Psoas muscle (tissue), 8 donors: ENCODE measurements around the gene CCDC157. TPM values are rescaled to one million over a fixed set of nuclear protein-coding genes. Genes with fewer than 3 reads are reported as not detected.
A peak's percentile ranks its signal among the peaks of the same experiment; 100 is the strongest.

Experiments
- ATAC-seq, 4 donors: fragments of 200-7000 bp; cut with Tn5 transposase; one replicate each; pipeline ENCODE4 v1.9.1; 2020; ENCODE audit warnings: moderate library complexity in 3 of 4, mild to moderate bottlenecking in 2 of 4
- DNase-seq, 2 donors: peaks; one replicate each; pipeline ENCODE4 v3.0.0-alpha.2; 2020
- H3K27ac ChIP-seq: fragments of 200-600 bp; one replicate; pipeline ENCODE4 v1.8.0; 2022
- H3K27me3 ChIP-seq, 3 donors: fragments of 200-600 bp in 1 of 3; one replicate each; pipeline versions ENCODE4 v1.6.1 to v1.8.0; 2013 to 2022; ENCODE audit warnings: low read length in 2 of 3, mild to moderate bottlenecking in 2 of 3, moderate library complexity in 1 of 3; ENCODE audit not compliant: insufficient read depth in 3 of 3
- H3K36me3 ChIP-seq, 2 donors: fragments of 200-600 bp in 1 of 2; one replicate each; pipeline versions ENCODE4 v1.6.1 to v1.8.0; 2013 to 2022; ENCODE audit warnings: low read depth in 1 of 2, mild to moderate bottlenecking in 1 of 2, moderate library complexity in 1 of 2; ENCODE audit not compliant: insufficient read depth in 1 of 2
- H3K4me1 ChIP-seq: fragments of 200-600 bp; one replicate; pipeline ENCODE4 v1.8.0; 2022
- H3K4me3 ChIP-seq: fragments of 200-600 bp; one replicate; pipeline ENCODE4 v1.8.0; 2022; ENCODE audit warnings: mild to moderate bottlenecking
- H3K9me3 ChIP-seq: fragments of 200-600 bp; one replicate; pipeline ENCODE4 v1.8.0; 2022
- WGBS, 3 donors: extraction: QIAGEN DNeasy Blood & Tissue Kit; methylation state at CpG; one replicate each; pipeline versions ENCODE4 v1.1.6 to v1.1.7; 2013; 5-methylcytosine and 5-hydroxymethylcytosine counted together
- intact Hi-C, 2 donors: fragments of 100-400 bp; cut with DNase I; formaldehyde crosslinking; loops; one replicate each; pipeline versions ENCODE4 v1.11.0 to v1.14.2; 2022
- polyA plus RNA-seq, 3 donors: library from polyadenylated mRNA; stranded (reverse); fragments of 200-250 nt; gene quantifications; one replicate each; pipeline ENCODE4 v1.2.3, GENCODE V29; 2013
- total RNA-seq, 4 donors: library from RNA; stranded (reverse); fragmentation: NEBNext Ultra II Directional in 2 of 4; extraction: Animal tissue kit (Norgen Biotek cat#: 25700) in 2 of 4; gene quantifications; one replicate each; pipeline versions ENCODE4 v1.2.1 to v1.2.4, GENCODE V29; 2021 to 2023
- TF ChIP-seq, protein P1 (sequence below): fragments of 200-600 bp; IDR thresholded peaks from one replicate; pipeline ENCODE4 v1.8.0; 2022; ENCODE audit warnings: antibody characterized with exemption
- donor health status: healthy with polysubstance abuse.
- donor health status: DM: no; HTN: no; CAD: no; lungs with moderate emphysema.
- donor health status: Bipolar disorder and iron deficiency.
- donor health status: healthy.
- donor health status: DM: yes; HTN: yes; CAD: no.
- donor health status: DM: no; HTN: no; CAD: no.
- donor health status: DM: no; HTN: no; CAD: no.
- donor health status: DM: yes; HTN: yes; CAD: no.

The CCDC157 gene
- total and polyA plus RNA-seq, 7 donors: 0.17 to 2.6 (median 0.88) TPM

DNA sequence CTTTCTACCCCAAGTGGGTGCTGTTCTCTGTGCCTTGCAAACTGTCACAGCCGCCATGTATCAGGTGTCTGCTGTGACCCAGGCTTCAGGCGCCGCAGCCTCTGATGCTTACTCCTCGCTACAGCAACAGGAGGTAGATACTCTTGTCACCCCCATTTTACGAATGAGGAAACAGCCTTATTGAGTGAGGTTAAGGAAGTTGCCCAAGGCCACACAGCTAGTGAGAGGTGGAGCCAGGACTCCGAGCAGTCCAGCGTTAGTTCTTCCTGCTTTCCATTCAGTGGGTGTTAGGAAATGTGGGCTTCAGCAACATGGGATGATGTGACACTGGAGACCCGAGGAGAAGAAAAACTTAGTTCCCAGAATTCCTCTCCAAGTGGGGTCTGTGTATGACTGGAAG, 16.1 kb downstream of the CCDC157 start:
- Histone ChIP-seq H3K27me3 (no peaks in the 10 kb centered on the region), H3K4me3 (no peak overlapping the region), H3K27ac (no peak overlapping the region), H3K9me3 (no peaks in the 10 kb centered on the region), H3K36me3 (peaks cover 0 to 9% of the 10 kb centered on the region in 2 donors), H3K4me1 (no peaks in the 10 kb centered on the region)
- ATAC-seq: peak in 2 of 4 donors; percentile 16 to 26
- TF ChIP-seq, protein P1, sequence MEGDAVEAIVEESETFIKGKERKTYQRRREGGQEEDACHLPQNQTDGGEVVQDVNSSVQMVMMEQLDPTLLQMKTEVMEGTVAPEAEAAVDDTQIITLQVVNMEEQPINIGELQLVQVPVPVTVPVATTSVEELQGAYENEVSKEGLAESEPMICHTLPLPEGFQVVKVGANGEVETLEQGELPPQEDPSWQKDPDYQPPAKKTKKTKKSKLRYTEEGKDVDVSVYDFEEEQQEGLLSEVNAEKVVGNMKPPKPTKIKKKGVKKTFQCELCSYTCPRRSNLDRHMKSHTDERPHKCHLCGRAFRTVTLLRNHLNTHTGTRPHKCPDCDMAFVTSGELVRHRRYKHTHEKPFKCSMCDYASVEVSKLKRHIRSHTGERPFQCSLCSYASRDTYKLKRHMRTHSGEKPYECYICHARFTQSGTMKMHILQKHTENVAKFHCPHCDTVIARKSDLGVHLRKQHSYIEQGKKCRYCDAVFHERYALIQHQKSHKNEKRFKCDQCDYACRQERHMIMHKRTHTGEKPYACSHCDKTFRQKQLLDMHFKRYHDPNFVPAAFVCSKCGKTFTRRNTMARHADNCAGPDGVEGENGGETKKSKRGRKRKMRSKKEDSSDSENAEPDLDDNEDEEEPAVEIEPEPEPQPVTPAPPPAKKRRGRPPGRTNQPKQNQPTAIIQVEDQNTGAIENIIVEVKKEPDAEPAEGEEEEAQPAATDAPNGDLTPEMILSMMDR: no peak
- DNase-seq: no peak
- intact Hi-C loops: no loop called here
- WGBS, 3 donors: 71 to 75% (median 75%) methylated on average over 8 of the region's 8 CpGs

DNA sequence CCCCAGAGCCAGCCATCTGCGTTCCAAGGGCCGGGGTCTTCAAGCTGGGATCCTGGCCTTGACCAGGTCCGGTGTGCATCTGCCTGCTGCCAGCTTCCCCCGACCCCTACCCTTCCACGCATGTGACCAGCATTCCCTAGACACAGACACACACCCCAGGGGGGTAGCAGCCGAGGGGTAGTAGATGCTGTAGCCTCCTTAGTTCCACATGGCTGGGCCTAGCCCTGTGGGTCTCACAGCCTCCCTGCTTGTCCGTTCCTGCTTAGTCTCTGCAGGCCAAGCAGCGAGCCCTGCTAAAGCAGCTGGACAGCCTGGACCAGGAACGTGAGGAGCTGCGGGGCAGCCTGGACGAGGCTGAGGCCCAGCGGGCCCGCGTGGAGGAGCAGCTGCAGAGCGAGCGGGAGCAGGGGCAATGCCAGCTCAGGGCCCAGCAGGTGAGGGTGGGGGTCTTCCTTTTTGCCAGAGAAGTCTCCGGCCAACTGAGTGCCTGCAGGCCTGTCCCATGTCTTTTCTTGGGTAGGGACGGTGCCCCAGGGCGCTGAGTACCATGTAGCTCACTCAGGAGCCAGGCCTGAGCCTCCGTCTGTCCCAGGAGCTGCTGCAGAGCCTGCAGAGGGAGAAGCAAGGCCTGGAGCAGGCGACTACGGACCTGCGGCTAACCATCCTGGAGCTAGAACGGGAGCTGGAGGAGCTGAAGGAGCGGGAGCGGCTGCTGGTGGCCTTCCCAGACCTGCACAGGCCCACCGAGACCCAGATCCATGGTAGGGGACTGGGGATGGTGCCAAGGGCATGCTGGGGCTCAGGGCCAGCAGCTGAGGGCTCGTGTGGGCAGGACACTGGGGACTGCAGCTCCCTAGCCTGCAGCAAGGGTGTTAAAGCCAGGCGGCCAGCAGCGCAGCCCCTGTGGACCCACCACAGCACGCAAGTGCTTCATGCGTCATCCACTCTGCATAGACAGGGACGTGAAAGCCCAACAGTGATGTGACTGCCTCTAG, 16.8 kb downstream of the CCDC157 start:
- Histone ChIP-seq H3K27ac (no peak overlapping the region), H3K36me3 (peaks cover 0 to 9% of the 10 kb centered on the region in 2 donors), H3K4me3 (no peak overlapping the region), H3K27me3 (no peaks in the 10 kb centered on the region), H3K4me1 (no peaks in the 10 kb centered on the region), H3K9me3 (no peaks in the 10 kb centered on the region)
- DNase-seq: no peak
- intact Hi-C loops: no loop called here
- no peak for ATAC-seq
- WGBS, 3 donors: 75 to 77% (median 77%) methylated on average over 32 to 33 of the region's 33 CpGs
- TF ChIP-seq, protein P1: no peak

DNA sequence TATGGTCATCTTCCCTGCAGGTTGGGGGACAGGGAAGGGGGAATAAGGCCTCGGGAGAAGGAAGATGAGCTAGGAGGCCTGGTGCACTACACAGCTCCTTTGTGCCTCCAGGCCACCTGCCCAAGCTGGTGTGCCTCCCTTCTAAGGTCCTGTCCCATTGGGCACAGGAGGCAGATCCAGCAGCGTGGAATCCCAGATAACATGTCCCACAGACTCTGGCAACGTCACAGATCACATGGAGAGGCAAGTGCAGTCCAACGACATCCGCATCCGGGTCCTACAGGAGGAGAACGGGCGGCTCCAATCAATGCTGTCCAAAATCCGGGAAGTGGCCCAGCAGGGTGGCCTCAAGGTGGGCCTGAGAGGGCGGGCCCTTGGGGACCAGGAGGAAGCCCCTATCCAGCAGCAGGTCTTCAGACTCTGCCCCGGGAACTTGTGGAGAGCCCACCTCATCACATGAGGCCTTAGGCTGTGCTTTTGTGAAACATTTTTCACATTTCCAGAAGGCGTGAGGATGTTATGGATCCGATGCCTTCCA, 18.6 kb downstream of the CCDC157 start:
- ATAC-seq: no peak
- 88 to 93% (median 91%) methylated on average over 13 of the region's 13 CpGs for WGBS, 3 donors
- peak in 1 of 2 donors; percentile 45 for DNase-seq

DNA sequence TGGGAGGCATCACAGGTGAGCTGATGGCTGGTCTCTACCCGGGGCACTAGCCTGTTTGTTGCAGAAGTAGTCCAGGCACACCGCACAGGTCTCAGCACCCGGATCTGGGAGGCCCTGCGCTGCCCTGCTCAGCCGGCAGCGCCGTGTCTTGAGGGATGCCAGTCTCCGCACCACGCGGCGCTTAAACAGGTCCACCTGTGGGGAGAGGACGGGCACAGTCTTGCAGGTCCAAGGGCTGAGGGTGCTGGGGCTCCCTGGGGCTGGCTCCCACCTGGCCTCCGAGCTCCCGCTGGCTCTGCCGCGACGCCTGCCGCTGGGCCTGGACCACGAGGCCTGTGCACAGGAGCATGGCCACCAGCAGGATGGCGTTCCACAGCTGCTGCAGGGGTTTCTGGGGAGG, 23.2 kb downstream of the CCDC157 start:
- ATAC-seq (no peak), DNase-seq (peak in 1 of 2 donors; percentile 46)
- Histone ChIP-seq H3K27ac (no peak overlapping the region), H3K4me1 (no peaks in the 10 kb centered on the region), H3K9me3 (no peaks in the 10 kb centered on the region), H3K4me3 (no peak overlapping the region), H3K36me3 (peaks cover 0 to 39% of the 10 kb centered on the region in 2 donors), H3K27me3 (no peaks in the 10 kb centered on the region)
- intact Hi-C loops: no loop called here
- TF ChIP-seq, protein P1: no peak
- WGBS, 3 donors: 95 to 98% (median 96%) methylated on average over 20 of the region's 20 CpGs

More for the DNA sequence above, 18.6 kb downstream of the CCDC157 start:
- peaks cover 0 to 15% of the 10 kb centered on the region in 2 donors for H3K36me3 ChIP-seq
- H3K4me1 ChIP-seq: no peaks in the 10 kb centered on the region
- no peaks in the 10 kb centered on the region for H3K9me3 ChIP-seq
- H3K27me3 ChIP-seq: no peaks in the 10 kb centered on the region
- H3K4me3 ChIP-seq: no peak overlapping the region
- intact Hi-C loops: no loop called here
- H3K27ac ChIP-seq: no peak overlapping the region
- TF ChIP-seq, protein P1: no peak
